ENCODE data around the gene CTXN3.

DNA sequence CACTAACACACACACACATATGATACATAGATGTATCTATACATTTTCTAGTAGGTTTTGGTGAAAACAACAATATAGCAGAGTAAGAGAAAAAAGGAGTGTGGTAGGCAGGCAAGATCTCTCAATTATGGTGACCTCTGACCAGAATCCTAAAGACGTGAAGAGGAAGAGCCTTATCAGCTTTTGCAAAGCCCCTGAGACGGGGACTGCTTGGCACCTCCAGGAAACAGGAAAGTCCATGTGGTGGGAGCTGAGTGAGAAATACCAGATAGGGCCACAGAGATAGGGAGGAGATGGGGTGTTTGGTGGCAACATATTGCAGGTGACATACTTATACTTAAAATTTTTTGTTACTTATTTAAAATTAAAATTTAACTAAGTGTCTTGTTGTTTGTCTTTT lies 39.9 kb upstream of the CTXN3 start:
- no peak for TF ChIP-seq CTCF (IDR thresholded peaks at IDR 0.05)
- no peak for TF ChIP-seq POLR2A (IDR thresholded peaks at IDR 0.05)

All from uterus (tissue), 2 donors.